Neural crest cell (in vitro differentiated cells): Measurements from ENCODE around the gene SCP2. TPM values are rescaled to one million over a fixed set of nuclear protein-coding genes. Genes with fewer than 3 reads are reported as not detected.
A peak's percentile ranks its signal among the peaks of the same experiment; 100 is the strongest.

Experiments
- DNase-seq: peaks from one replicate; pipeline ENCODE4 v3.0.0; 2021; ENCODE audit warnings: low read depth, mixed read lengths, low spot score
- H3K27ac Mint-ChIP-seq: one replicate; pipeline ENCODE4 v1.8.0; 2021; ENCODE audit warnings: mild to moderate bottlenecking, mixed read lengths; ENCODE audit not compliant: unreplicated experiment
- H3K27me3 Mint-ChIP-seq: 2 replicates; pipeline ENCODE4 v1.8.0; 2021; ENCODE audit warnings: low read depth, mild to moderate bottlenecking, mixed read lengths
- H3K36me3 Mint-ChIP-seq: 2 replicates; pipeline ENCODE4 v1.8.0; 2021; ENCODE audit warnings: low read depth, mild to moderate bottlenecking, mixed read lengths
- H3K4me1 Mint-ChIP-seq: 2 replicates; pipeline ENCODE4 v1.8.0; 2021; ENCODE audit warnings: mixed read lengths
- H3K4me3 Mint-ChIP-seq: one replicate; pipeline ENCODE4 v1.8.0; 2021; ENCODE audit warnings: mild to moderate bottlenecking, mixed read lengths
- H3K9me3 Mint-ChIP-seq: 2 replicates; pipeline ENCODE4 v1.8.0; 2021; ENCODE audit warnings: mixed read lengths
- CTCF ChIP-seq: fragments of 200-600 bp; sonication (generic); conservative IDR thresholded peaks from 2 replicates; pipeline ENCODE4 v1.5.0; 2021; ENCODE audit warnings: antibody characterized with exemption, mild to moderate bottlenecking
- total RNA-seq: library from RNA; stranded (reverse); gene quantifications from 2 replicates; pipeline ENCODE4 v1.2.1, GENCODE V29; 2021

Gene SCP2
- total RNA-seq, 1 donor from 2014 or later: 61.8 TPM

DNA sequence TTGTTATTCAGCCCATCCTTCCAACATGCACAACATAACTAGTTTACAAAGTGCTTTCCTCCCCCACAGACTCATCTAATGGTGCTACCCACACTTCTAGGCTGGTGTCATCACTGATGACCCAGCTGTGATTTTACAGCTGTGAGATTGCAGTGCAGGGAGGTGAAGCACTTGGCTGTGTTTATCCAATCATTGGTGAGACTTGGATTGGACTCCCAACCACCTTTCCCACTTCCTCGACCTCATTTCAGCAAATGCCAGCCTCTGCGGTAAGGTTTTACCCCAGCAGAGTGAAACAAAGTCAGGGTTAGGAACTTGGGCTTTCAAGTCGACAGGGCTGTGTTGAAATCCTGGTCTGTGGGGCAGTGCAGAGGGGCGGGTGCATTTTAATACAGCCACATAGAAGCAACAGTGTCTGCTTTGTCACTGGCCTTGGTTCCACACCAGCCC, 27.6 kb upstream of the SCP2 start:
- DNase-seq: no peak
- H3K36me3 Mint-ChIP-seq: no peaks in the 10 kb centered on the region
- no peaks in the 10 kb centered on the region for H3K27me3 Mint-ChIP-seq
- no peaks in the 10 kb centered on the region for H3K9me3 Mint-ChIP-seq
- H3K4me1 Mint-ChIP-seq: peaks cover 6% of the 10 kb centered on the region
- H3K4me3 Mint-ChIP-seq: no peak overlapping the region
- TF ChIP-seq CTCF: no peak
- H3K27ac Mint-ChIP-seq: no peak overlapping the region

- Mint-ChIP-seq H3K9me3 (no peaks in the 10 kb centered on the region), H3K36me3 (no peaks in the 10 kb centered on the region), H3K4me1 (peaks cover 10% of the 10 kb centered on the region), H3K27me3 (no peaks in the 10 kb centered on the region), H3K4me3 (no peak overlapping the region), H3K27ac (no peak overlapping the region)
- DNase-seq: no peak
- TF ChIP-seq CTCF: no peak
These were observed 26.7 kb upstream of the SCP2 start for GRCh38 chr1:52900402-52900801.

- Mint-ChIP-seq H3K9me3 (no peaks in the 10 kb centered on the region), H3K4me3 (no peak overlapping the region), H3K27me3 (no peaks in the 10 kb centered on the region), H3K36me3 (no peaks in the 10 kb centered on the region), H3K27ac (no peak overlapping the region), H3K4me1 (peaks cover 10% of the 10 kb centered on the region)
- DNase-seq: no peak
- no peak for TF ChIP-seq CTCF
These were observed 25.7 kb upstream of the SCP2 start for GRCh38 chr1:52901384-52901783.

DNA sequence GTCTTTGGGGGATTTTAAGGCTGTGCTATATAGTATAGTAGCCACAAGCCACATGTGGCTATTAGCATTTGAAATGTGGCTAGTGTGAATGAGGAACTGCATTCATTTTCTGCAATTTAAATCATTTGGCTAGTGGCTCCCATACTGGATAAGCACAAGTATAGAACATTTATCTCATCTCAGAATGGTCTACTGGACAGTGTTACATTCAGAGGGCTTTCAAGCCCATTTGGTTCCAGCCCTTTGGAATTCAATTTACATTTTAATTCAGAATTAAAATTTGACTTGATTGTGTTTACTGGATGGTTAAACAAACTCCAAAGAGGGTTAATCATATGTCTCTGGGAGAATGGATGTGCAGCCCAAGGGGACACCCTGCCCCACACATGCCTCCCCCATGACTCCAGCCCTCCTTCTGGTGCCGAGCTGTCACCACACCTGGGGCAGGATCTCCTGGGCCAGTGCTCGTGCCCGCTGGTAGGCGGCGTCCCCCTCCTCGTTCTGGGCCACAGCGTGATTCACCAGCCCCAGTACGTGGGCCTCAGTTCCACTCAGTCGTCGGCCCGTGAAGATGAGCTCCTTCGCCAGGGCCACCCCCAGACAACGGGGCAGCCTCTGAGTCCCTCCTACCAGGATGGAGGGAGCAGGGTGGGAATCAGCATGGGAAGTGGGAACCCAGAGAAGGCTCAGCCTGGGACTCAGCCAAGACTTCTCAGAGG, 22.7 kb upstream of the SCP2 start:
- Mint-ChIP-seq H3K36me3 (no peaks in the 10 kb centered on the region), H3K27me3 (no peaks in the 10 kb centered on the region), H3K4me1 (peaks cover 3% of the 10 kb centered on the region), H3K4me3 (no peak overlapping the region), H3K27ac (no peak overlapping the region), H3K9me3 (no peaks in the 10 kb centered on the region)
- no peak for DNase-seq
- TF ChIP-seq CTCF: no peak

DNA sequence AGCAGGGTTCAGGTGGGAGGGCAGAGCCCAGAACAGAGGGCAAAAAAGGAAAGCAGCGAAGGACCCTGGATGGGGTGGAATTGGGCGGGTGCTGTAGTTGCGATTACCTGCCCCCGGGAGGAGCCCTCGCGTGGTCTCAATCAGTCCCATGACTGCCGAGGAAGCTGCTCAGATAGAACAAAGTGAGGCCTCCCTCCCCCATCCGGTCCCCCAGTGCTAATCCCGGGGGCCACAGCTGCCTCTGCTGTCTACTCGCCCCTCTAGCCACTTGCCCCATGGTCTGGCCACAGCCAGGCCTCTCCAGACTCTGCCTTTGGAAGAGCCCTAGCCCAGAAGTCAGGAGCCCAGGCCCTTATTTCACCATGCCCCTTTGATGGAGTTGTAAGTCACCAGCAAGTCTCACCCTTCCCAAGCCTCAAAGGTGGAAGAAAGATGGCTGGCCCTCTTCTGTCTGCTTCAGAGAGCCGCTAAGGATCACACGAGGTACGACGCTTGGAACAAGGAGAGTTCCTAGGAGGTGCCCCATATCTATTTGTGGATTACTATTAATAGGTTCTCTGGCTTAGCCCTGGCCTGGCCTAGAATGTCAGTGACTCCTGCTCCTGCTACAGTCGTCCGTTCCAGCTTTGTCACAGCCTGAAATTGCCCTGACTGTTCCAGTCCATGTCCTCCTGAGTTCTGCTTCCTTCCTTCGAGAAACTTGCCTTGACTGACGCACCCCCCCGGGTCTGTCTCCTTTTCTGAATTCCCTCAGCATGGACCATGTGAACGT, 22.0 kb upstream of the SCP2 start:
- peak overlapping the region; percentile 71 for H3K27ac Mint-ChIP-seq
- DNase-seq: peak; percentile 32
- H3K9me3 Mint-ChIP-seq: no peaks in the 10 kb centered on the region
- no peak overlapping the region for H3K4me3 Mint-ChIP-seq
- TF ChIP-seq CTCF: peak; percentile 48
- peaks cover 3% of the 10 kb centered on the region for H3K4me1 Mint-ChIP-seq
- no peaks in the 10 kb centered on the region for H3K36me3 Mint-ChIP-seq
- no peaks in the 10 kb centered on the region for H3K27me3 Mint-ChIP-seq
